Uterus (tissue), 4 donors: ENCODE measurements around the gene CAMK2D. TPM values are rescaled to one million over a fixed set of nuclear protein-coding genes. Genes with fewer than 3 reads are reported as not detected.

Source experiments
- DNase-seq, 2 donors: peaks; one replicate each; pipeline ENCODE4 v3.0.0-alpha.2; 2019 to 2020
- H3K27ac ChIP-seq, 2 donors: fragments of 200-600 bp; sonication (generic); 1 replicate in 1 of 2; 2 replicates in 1 of 2; pipeline ENCODE4 v1.5.1; 2016 to 2018
- H3K27me3 ChIP-seq, 2 donors: fragments of 200-600 bp; sonication (generic); one replicate each; pipeline ENCODE4 v1.5.1; 2018 to 2019; ENCODE audit warnings: control low read depth in 1 of 2
- H3K36me3 ChIP-seq, 2 donors: fragments of 200-600 bp; sonication (generic); one replicate each; pipeline ENCODE4 v1.5.1; 2019; ENCODE audit warnings: control low read depth in 1 of 2
- H3K4me1 ChIP-seq, 2 donors: fragments of 200-600 bp; sonication (generic); one replicate each; pipeline ENCODE4 v1.5.1; 2018 to 2019; ENCODE audit warnings: control low read depth in 1 of 2
- H3K4me3 ChIP-seq, 2 donors: fragments of 200-600 bp; sonication (generic); 1 replicate in 1 of 2; 2 replicates in 1 of 2; pipeline ENCODE4 v1.5.1; 2018 to 2019; ENCODE audit warnings: mild to moderate bottlenecking in 1 of 2
- H3K9me3 ChIP-seq, 2 donors: fragments of 200-600 bp; sonication (generic); one replicate each; pipeline ENCODE4 v1.5.1; 2019; ENCODE audit warnings: control low read depth in 1 of 2
- POLR2A ChIP-seq, 2 donors: fragments of 450-650 bp; IDR thresholded peaks; one replicate each; pipeline ENCODE4 v1.6.1; 2016; ENCODE audit warnings: antibody characterized with exemption in 2 of 2, mild to moderate bottlenecking in 1 of 2, moderate library complexity in 1 of 2
- intact Hi-C: fragments of 100-400 bp; cut with DNase I; formaldehyde crosslinking; loops from one replicate; pipeline ENCODE4 v1.15.1; 2023; ENCODE audit warnings: low total_unique reads
- total RNA-seq, 4 donors: library from RNA; depleted of rRNA in 3 of 4; stranded (reverse); fragments of >200 nt in 3 of 4; gene quantifications; one replicate each; pipeline versions ENCODE4 v1.1.0 to v1.2.4, GENCODE V29; 2014 to 2023
- TF ChIP-seq, protein P1 (sequence below), 4 experiments: fragments of 200-600 bp in 2 of 4; fragments of 450-650 bp in 2 of 4; sonication (generic) in 2 of 4; IDR thresholded peaks; one replicate each; pipeline ENCODE4 v1.5.1; 2016 to 2019; ENCODE audit warnings: antibody characterized with exemption in 4 of 4, mild to moderate bottlenecking in 2 of 4, moderate library complexity in 1 of 4
- donor health status: DM: yes; HTN: yes; CAD: no.

The CAMK2D gene
- total RNA-seq, 4 donors from 2014 or later = 41.5 to 95.3 (median 54.3) TPM

GRCh38 chr4:113607147-113607720 lies 154.3 kb downstream of the CAMK2D start:
- H3K4me3 ChIP-seq = no peak overlapping the region
- H3K9me3 ChIP-seq = no peaks in the 10 kb centered on the region
- TF ChIP-seq, protein P1, sequence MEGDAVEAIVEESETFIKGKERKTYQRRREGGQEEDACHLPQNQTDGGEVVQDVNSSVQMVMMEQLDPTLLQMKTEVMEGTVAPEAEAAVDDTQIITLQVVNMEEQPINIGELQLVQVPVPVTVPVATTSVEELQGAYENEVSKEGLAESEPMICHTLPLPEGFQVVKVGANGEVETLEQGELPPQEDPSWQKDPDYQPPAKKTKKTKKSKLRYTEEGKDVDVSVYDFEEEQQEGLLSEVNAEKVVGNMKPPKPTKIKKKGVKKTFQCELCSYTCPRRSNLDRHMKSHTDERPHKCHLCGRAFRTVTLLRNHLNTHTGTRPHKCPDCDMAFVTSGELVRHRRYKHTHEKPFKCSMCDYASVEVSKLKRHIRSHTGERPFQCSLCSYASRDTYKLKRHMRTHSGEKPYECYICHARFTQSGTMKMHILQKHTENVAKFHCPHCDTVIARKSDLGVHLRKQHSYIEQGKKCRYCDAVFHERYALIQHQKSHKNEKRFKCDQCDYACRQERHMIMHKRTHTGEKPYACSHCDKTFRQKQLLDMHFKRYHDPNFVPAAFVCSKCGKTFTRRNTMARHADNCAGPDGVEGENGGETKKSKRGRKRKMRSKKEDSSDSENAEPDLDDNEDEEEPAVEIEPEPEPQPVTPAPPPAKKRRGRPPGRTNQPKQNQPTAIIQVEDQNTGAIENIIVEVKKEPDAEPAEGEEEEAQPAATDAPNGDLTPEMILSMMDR (IDR thresholded peaks at IDR 0.05) = no peak
- TF ChIP-seq POLR2A (IDR thresholded peaks at IDR 0.05) = no peak
- H3K4me1 ChIP-seq = no peaks in the 10 kb centered on the region
- H3K27ac ChIP-seq = no peak overlapping the region
- intact Hi-C loops = no loop called here
- DNase-seq = no peak
- H3K27me3 ChIP-seq = no peaks in the 10 kb centered on the region
- H3K36me3 ChIP-seq = no peaks in the 10 kb centered on the region

- Histone ChIP-seq H3K4me1 (no peaks in the 10 kb centered on the region), H3K9me3 (no peaks in the 10 kb centered on the region), H3K4me3 (no peak overlapping the region), H3K27ac (no peak overlapping the region), H3K27me3 (no peaks in the 10 kb centered on the region), H3K36me3 (no peaks in the 10 kb centered on the region)
- intact Hi-C loops = no loop called here
- DNase-seq = no peak
- TF ChIP-seq, protein P1 (IDR thresholded peaks at IDR 0.05) = no peak
- TF ChIP-seq POLR2A (IDR thresholded peaks at IDR 0.05) = no peak
These were observed 156.6 kb downstream of the CAMK2D start for GRCh38 chr4:113604955-113605354.

GRCh38 chr4:113603911-113604310 lies 157.6 kb downstream of the CAMK2D start:
- DNase-seq = no peak
- no peaks in the 10 kb centered on the region for H3K36me3 ChIP-seq
- H3K4me3 ChIP-seq = no peak overlapping the region
- H3K4me1 ChIP-seq = no peaks in the 10 kb centered on the region
- no peaks in the 10 kb centered on the region for H3K27me3 ChIP-seq
- TF ChIP-seq POLR2A (IDR thresholded peaks at IDR 0.05) = no peak
- TF ChIP-seq, protein P1 (IDR thresholded peaks at IDR 0.05) = no peak
- no peaks in the 10 kb centered on the region for H3K9me3 ChIP-seq
- H3K27ac ChIP-seq = no peak overlapping the region
- intact Hi-C loops = no loop called here

GRCh38 chr4:113602646-113603228 lies 158.8 kb downstream of the CAMK2D start:
- no peaks in the 10 kb centered on the region for H3K9me3 ChIP-seq

DNA sequence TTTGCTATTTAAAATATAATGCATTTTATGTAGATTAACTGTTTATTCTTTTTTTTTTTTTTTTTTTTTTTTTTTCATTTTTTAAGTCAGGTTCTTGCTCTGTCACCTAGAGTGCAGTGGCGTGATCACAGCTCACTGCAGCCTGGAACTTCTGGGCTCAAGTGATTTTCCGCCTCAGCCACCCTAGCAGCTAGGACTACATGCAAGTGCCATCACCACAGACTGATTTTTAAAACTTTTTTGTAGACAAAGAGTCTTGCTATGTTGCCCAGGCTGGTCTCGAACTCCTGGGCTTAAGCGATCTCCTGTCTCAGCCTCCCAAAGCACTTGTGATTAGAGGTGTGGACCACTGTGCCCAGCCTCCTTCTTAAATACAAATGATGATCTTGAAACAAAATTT lies 159.9 kb downstream of the CAMK2D start:
- H3K36me3 ChIP-seq = no peaks in the 10 kb centered on the region
- no peak overlapping the region for H3K4me3 ChIP-seq
- TF ChIP-seq, protein P1 (IDR thresholded peaks at IDR 0.05) = no peak
- no peak for TF ChIP-seq POLR2A (IDR thresholded peaks at IDR 0.05)
- no peaks in the 10 kb centered on the region for H3K4me1 ChIP-seq
- no peaks in the 10 kb centered on the region for H3K27me3 ChIP-seq
- no peaks in the 10 kb centered on the region for H3K9me3 ChIP-seq
- no peak for DNase-seq
- intact Hi-C loops = no loop called here
- no peak overlapping the region for H3K27ac ChIP-seq

More at GRCh38 chr4:113602646-113603228, 158.8 kb downstream of the CAMK2D start:
- no peaks in the 10 kb centered on the region for H3K27me3 ChIP-seq
- intact Hi-C loops = no loop called here
- no peak overlapping the region for H3K27ac ChIP-seq
- H3K36me3 ChIP-seq = no peaks in the 10 kb centered on the region
- no peaks in the 10 kb centered on the region for H3K4me1 ChIP-seq
- no peak overlapping the region for H3K4me3 ChIP-seq
- DNase-seq = no peak
- TF ChIP-seq POLR2A (IDR thresholded peaks at IDR 0.05) = no peak
